ENCODE data around the gene OR2A12. TPM values are rescaled to one million over a fixed set of nuclear protein-coding genes. Genes with fewer than 3 reads are reported as not detected.
"Not testable (repeated sequence)": the region's sequence is repeated elsewhere in the genome, so short reads cannot be mapped to it uniquely, and the experiment has no call there.

OR2A12 gene, protein sequence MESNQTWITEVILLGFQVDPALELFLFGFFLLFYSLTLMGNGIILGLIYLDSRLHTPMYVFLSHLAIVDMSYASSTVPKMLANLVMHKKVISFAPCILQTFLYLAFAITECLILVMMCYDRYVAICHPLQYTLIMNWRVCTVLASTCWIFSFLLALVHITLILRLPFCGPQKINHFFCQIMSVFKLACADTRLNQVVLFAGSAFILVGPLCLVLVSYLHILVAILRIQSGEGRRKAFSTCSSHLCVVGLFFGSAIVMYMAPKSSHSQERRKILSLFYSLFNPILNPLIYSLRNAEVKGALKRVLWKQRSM
- polyA plus RNA-seq (2012; ENCODE audit: insufficient read depth, insufficient read length): not detected

DNA sequence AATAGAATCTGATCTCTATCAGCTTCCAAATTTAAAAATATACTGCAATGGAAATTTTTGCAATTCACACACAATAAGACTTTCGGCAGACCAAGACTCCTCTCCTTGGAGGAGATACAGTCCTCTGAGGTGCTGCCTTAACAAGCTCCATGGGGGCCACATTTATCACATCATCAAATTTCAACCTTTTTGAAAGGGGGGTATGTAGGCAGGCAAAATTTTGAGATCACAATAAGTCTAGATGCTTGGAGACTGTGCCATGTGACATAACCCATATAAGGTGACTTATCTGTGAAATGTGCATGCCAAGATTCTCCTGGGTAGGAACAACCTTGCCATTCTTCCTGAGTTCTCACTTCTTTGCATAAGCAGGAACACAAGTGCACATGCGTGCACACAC, at the start of gene OR2A12:
TSS of gene OR2A12 (plus strand) at position 301 of the 400 bp plus-strand sequence. CDS start 8,830 bp downstream, outside the sequence.
- H3K4me3 ChIP-seq (ENCODE audit: low read length): no peak within 1 kb of the TSS
- DNase-seq (ENCODE audit: low read depth, low spot score): no peak

DNA sequence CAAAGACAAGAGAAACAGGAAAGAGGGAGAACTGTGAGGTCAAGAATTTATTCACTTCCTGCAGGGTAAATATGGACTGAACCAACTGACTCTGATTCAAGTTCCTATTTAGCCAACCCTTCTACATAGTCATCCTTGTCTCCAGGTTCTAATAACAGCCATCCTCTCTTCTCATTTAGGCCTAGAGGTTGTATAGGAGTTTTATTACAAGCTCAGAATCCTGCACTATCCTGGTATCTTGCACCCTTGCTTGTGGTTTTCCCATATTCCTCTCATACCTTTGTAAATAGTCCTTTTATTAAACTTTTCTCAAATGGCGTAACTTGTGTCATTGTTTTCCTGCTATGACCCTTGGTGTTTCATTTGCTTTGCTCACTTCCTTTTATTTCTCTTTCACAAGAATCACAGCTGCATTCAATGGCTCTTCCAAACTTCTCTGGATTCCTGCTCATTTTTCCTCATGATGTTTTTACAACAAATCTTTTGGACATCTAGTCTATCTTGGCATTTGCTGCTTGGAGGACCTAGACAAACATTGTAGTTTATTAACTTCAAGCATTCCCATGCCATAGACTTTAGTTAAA, 49.7 kb upstream of the OR2A12 start:
- no peak overlapping the region for H3K4me3 ChIP-seq (ENCODE audit: low read length)
- no peak for DNase-seq (ENCODE audit: low read depth, low spot score)

DNA sequence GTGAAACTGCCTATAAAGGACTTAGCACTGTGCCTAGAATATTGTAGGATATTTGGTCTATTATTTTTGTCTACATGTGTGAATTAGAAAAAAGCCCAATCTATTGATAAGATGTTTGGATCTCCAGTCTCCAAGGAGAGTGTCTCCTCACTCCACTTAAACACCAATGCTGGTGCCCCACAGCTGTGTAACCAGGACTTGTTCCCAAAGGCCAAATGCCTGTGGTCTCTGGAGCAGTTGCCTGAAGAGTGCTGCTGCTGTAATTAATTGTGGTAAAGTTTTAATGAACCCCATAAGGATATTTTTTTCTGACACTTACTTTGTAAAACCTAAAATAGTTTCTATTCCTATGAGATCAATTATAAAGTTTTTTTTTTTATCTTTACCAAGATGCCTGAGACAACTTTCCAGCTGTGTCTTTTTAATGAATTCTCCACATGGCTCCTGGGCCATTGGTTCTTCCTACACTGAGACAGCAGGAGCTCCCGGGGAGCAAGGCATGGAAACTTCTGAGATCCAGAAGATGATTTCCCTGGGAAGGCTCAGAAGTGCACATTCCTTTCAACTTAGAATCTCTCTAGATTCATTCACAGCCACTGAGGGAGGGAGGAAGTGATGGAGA, 48.6 kb upstream of the OR2A12 start:
- DNase-seq (ENCODE audit: low read depth, low spot score): no peak

DNA sequence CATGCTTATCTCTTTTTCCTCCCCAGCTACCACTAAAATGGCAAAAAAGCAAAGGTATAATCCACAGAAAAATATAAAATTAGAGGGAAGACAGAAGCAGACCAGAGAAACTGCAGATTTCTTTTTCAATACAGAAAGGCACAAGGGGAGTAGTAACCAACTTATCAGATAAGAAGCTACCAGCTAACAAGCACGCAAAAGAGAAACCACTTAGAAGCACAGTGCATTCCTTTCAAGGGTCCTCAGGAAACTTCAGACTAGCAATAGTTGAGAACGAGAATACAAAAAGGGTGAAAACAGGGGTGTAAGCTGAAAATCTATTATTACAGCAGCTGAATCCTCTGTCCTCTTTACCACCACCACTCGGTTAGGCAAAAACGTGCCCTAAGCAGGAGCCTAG, 47.2 kb upstream of the OR2A12 start:
- H3K4me3 ChIP-seq (ENCODE audit: low read length): no peak overlapping the region
- no peak for DNase-seq (ENCODE audit: low read depth, low spot score)

More for the DNA sequence above, 48.6 kb upstream of the OR2A12 start:
- no peak overlapping the region for H3K4me3 ChIP-seq (ENCODE audit: low read length)

DNA sequence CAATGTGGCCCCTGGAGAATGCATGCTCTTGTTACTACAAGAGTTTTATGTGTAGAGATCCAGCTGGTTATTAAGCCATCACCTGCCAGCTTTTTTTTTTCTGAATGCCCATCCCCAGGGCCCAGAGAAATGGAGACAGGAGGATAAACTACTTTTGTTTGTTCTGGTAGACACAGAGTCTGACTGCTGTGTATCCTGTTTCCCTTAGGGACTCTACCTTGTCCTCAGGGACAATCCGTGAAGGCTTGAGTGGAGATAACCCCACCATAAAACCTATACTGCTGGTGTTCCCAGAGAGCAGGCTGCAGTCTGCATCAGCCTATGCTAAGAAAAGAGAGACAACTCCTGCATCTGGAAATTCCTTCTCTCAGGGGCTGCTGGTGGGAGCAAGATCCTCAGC, 37.4 kb upstream of the OR2A12 start, which contains the start of gene OR2A5:
TSS of gene OR2A5 (plus strand) at position 301 of the 400 bp plus-strand sequence. CDS start 1,454 bp downstream, outside the sequence.
- DNase-seq (ENCODE audit: low read depth, low spot score): no peak
- no peak within 1 kb of the TSS for H3K4me3 ChIP-seq (ENCODE audit: low read length)

DNA sequence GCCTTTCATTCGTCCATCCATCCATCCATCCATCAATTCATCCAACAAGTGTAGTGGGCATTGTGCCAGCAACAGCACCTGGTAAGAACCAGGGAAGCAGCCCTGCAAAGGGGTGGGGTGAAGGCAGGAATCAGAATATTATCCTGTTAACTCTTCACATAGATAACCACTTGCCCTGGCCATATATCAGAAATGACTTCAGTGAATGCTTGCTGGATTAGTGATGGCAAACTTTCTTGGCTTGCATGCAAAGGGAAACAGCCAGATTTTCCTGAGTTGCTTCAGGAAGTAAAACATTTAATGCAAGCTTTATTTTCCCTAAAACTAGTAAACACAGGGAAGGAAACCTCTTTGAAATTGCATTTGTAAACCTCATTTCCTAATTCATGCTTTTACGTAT, 36.6 kb upstream of the OR2A12 start:
- DNase-seq (ENCODE audit: low read depth, low spot score): no peak
- no peak overlapping the region for H3K4me3 ChIP-seq (ENCODE audit: low read length)

DNA sequence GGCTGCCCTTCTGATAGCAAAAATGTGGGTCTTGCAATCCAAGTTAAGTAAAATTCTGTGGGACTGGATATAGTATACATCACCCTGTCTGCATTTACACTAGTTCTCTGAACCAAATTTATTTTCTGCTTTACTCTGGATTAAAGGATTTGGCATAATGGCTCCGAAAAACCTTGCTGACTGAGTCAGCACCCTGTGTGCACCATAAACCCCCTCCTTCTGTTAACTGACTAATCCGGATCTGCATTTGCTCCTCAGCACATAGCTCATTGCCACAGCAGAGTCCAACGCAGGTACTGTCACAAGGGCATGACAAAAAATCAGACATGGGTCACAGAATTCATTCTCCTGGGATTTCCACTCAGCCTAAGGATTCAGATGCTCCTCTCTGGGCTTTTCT, 36.0 kb upstream of the OR2A12 start:
- no peak for DNase-seq (ENCODE audit: low read depth, low spot score)
- no peak overlapping the region for H3K4me3 ChIP-seq (ENCODE audit: low read length)

DNA sequence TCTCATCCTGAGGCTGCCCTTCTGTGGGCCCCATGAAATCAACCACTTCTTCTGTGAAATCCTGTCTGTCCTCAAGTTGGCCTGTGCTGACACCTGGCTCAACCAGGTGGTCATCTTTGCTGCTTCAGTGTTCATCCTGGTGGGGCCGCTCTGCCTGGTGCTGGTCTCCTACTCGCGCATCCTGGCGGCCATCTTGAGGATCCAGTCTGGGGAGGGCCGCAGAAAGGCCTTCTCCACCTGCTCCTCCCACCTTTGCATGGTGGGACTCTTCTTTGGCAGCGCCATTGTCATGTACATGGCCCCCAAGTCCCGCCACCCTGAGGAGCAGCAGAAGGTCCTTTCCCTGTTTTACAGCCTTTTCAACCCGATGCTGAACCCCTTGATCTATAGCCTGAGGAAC, 35.2 kb upstream of the OR2A12 start:
- H3K4me3 ChIP-seq (ENCODE audit: low read length); DNase-seq (ENCODE audit: low read depth, low spot score): not testable (repeated sequence)

DNA sequence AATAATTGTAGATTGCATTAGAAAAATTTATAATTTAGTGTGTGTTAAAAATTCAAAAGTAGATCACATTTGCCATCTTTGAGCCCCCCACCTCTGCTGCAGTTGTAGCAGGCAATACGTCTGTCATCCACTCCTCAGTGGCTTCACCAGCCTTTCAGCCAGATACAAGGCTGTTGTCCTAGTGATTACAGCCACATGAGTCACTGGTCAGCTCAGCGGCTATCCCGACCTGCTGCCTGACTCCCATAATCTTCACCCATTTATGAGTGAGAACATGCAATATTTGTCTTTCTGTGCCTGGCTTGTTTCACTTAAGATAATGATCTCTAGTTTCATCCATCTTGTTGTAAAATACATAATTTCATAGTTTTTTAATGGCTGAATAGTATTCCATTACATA, 28.1 kb upstream of the OR2A12 start:
- DNase-seq (ENCODE audit: low read depth, low spot score): no peak
- no peak overlapping the region for H3K4me3 ChIP-seq (ENCODE audit: low read length)

DNA sequence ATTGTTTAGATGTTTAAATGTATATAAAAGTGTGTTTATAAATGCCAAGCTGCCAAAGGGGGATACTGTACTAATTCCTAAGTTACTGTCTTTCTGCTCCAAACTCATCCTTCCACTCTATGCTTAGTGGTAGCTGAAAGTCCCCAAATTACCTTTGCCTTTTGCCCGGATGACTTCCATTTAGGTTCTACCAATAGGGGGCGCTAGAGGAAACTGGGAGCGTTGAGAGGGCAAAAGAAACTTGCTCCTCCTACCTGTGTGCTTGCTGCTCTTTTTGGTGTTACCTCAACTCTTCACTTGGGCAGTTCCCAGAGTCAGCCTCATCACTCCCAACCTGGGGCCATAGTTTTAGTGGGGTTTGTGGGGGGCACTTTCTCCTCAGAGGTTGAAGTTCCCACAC, 22.4 kb upstream of the OR2A12 start:
- no peak for DNase-seq (ENCODE audit: low read depth, low spot score)
- H3K4me3 ChIP-seq (ENCODE audit: low read length): no peak overlapping the region

DNA sequence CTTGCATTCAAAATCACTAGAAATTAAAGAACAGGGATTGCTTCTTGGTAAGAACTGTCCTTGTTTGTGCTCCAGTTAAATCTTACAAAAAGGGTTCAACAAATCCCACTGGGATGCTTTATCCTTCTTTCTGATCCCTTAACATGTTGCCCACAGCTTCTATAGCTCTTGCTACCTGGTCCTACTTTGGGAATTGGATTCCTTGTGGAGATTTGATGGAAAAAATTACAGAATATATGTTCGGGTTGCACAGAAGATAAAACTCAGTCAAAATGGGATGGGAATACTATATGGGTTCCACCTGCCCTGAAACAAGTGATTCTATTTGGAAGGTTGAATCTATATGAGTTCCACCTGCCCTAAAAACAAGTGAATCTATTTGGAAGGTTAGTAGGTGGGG, 16.6 kb upstream of the OR2A12 start, which contains the start of gene OR2A25:
TSS of gene OR2A25 (plus strand) at position 301 of the 400 bp plus-strand sequence. CDS start 4,409 bp downstream, outside the sequence.
- no peak within 1 kb of the TSS for H3K4me3 ChIP-seq (ENCODE audit: low read length)
- DNase-seq (ENCODE audit: low read depth, low spot score): no peak

DNA sequence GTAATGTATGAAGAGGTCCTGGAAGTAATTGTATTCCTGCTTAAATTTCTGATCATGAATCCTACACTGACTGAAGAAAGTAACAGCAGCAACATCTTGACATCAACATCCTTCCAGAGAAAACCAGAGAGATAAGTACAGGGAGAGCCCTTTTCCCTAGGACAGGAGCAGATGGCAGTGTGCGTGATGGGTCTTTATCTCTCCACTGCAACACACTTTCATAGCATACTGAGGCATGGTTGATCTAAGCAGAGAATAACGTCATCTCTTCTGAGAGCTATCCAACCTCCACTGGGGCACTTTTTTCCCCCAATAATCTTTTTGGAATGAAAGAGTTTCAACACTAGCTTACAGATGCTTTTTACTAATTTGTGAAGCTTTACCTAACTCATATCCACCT, 16.1 kb upstream of the OR2A12 start:
- H3K4me3 ChIP-seq (ENCODE audit: low read length): no peak overlapping the region
- no peak for DNase-seq (ENCODE audit: low read depth, low spot score)

DNA sequence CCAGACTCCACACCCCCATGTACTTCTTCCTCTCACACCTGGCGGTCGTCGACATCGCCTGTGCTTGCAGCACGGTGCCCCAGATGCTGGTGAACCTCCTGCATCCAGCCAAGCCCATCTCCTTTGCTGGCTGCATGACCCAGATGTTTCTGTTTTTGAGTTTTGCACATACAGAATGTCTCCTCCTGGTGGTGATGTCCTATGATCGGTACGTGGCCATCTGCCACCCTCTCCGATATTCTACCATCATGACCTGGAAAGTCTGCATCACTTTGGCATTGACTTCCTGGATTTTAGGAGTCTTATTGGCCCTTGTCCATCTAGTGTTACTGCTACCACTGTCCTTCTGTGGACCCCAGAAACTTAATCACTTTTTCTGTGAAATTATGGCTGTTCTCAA, 11.7 kb upstream of the OR2A12 start:
- no peak overlapping the region for H3K4me3 ChIP-seq (ENCODE audit: low read length)
- DNase-seq (ENCODE audit: low read depth, low spot score): no peak

DNA sequence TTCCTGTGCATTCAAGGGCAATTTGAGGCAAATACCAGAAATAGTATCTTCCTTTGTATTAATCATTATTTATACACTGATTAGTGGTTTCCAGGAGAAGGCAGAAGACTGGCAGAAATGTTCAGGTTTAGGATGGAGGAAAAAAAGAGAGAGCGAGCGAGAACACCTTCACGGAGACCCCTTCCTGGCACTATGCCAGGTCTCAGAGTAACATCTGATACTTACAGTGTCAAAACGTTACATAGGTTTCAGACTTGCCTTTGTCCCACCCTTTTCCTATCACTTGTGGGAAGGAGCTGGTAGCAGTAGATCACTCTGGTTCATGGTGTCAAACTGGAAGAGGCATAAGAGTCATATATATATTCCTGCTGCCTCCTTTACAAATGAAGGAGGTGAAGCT, 652 bp downstream of the OR2A12 start:
- DNase-seq (ENCODE audit: low read depth, low spot score): no peak
- no peak overlapping the region for H3K4me3 ChIP-seq (ENCODE audit: low read length)

DNA sequence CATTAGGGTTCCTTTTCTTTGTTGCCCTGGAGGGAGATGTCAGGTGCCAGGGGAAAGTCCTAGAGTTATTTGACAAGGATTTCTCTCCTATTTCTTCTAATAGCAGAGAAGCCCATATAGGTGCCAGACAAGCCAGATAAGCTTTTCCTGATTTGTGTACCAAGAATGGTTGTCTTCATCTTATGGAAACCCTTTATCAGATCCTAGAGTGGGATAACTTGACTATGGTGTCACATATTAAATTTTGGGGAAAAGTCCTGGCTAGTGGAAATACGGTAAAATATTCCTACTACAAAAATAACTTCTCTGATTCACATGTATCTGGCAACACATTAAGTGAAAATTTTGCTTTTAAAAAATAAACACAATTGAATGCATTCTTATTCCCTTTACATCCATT, 1.2 kb downstream of the OR2A12 start:
- H3K4me3 ChIP-seq (ENCODE audit: low read length): no peak overlapping the region
- DNase-seq (ENCODE audit: low read depth, low spot score): no peak

DNA sequence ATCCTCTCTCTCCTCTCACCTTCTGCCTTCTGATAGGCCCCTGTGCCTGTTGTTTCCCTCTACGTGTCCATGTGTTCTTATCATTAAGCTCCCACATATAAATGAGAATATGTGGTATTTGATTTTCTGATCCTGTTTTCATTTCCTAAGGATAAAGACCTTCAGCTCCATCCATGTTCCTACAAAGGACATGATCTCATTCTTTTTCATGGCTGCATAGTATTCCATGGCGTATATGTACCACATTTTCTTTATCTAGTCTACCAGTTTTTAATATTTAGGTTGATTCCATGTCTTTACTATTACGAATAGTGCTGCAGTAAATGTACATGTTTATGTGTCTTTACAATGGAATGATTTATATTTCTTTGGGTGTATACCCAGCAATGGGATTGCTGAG, 4.6 kb downstream of the OR2A12 start:
- no peak overlapping the region for H3K4me3 ChIP-seq (ENCODE audit: low read length)
- DNase-seq (ENCODE audit: low read depth, low spot score): no peak

DNA sequence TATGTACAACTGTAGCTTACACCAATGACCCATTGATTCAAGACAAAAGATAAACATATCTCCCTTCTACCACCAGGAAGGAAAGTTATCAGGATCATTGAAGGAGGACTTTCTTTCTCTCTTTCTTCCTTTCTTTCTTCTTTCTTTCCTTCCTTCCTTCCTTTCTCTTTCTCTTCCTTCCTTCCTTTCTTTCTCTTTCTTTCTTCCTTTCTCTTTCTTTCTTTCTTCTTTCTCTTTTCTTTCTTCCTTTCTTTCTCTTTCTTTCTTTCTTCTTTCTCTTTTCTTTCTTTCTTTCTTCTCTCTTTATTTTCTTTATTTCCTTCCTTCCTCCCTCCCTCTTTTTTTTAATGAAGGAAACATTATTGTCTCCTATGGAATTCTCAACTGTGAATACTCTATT, 12.7 kb downstream of the OR2A12 start:
- H3K4me3 ChIP-seq (ENCODE audit: low read length): no peak overlapping the region
- no peak for DNase-seq (ENCODE audit: low read depth, low spot score)

DNA sequence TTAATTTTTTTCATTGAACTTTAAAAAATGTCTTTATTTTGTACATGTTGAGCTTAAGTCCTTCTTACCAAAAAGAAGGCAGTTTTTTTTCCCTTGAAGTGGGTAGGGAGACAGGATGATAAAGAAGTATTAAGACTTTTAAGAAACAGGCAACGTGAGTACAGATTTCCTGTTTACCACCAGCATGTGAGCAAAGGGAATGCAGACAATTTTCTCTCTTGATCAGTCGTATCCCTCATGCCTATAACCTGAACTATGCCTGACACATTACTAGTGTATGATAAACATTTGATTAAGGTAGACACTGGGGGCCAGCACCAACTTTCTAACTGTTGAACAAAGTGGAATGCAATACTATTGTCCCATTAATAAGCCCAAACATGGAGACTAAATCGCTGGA, 14.5 kb downstream of the OR2A12 start:
- no peak for DNase-seq (ENCODE audit: low read depth, low spot score)
- no peak overlapping the region for H3K4me3 ChIP-seq (ENCODE audit: low read length)

DNA sequence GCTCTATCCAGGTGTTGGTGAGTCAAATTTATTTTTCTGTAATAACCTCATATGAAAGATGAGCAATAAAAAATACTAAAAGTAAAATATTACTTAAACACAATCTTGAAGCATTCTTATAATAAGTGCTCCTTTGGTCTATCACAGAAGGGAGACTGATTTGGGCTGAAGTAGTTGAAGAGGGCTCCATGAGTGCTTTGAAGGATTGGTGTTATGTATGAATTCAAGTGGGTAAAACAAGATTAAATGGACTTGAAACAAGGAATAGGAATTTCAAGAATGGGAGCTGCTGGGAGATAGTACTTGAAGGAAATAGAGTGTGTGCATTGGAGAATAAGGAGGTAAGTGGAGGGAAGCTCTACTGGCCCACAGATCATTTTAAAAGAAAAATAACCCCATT, 16.0 kb downstream of the OR2A12 start:
- no peak for DNase-seq (ENCODE audit: low read depth, low spot score)
- no peak overlapping the region for H3K4me3 ChIP-seq (ENCODE audit: low read length)

DNA sequence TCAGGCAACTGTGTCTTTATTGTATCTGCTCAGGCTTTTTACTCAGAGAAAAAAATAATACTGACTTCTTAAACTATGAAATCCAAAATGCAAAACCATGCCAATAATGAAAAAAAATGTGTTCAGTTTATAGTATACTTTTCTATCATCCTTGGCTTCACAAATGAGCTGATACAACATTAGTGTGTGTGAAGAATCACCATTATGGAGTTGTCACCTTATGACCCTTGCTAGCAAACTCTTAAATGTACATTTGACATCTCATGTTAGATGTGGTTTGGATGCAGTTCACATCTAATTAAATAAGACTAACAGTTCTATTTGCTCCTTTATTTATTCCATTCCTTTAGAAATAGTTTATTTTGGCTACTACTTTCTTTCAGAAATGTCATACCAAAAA, 19.1 kb downstream of the OR2A12 start:
- H3K4me3 ChIP-seq (ENCODE audit: low read length): no peak overlapping the region
- DNase-seq (ENCODE audit: low read depth, low spot score): no peak
